Measurements from ENCODE around the gene GRM8. TPM values are rescaled to one million over a fixed set of nuclear protein-coding genes. Genes with fewer than 3 reads are reported as not detected.

The GRM8 gene
- total and polyA plus RNA-seq, 8 donors, result 0.11 to 1.2 (median 0.89) TPM

- whole genome bisulfite sequencing, 2 donors, result 50 to 61% methylated on average over 5 of the region's 5 CpGs
- FAIRE-seq (no peak), DNase-seq (no peak), ATAC-seq (peak in 2 of 4 donors; percentile 65 to 74)
- Histone ChIP-seq H3K4me3 (no peak overlapping the region), H3K36me3 (no peaks in the 10 kb centered on the region), H3K27ac (no peak overlapping the region), H3K9me3 (no peaks in the 10 kb centered on the region), H3K27me3 (no peaks in the 10 kb centered on the region), H3K4me1 (no peaks in the 10 kb centered on the region)
- intact Hi-C loops (cut with DNase I), result no loop called here
- TF ChIP-seq, protein P1, sequence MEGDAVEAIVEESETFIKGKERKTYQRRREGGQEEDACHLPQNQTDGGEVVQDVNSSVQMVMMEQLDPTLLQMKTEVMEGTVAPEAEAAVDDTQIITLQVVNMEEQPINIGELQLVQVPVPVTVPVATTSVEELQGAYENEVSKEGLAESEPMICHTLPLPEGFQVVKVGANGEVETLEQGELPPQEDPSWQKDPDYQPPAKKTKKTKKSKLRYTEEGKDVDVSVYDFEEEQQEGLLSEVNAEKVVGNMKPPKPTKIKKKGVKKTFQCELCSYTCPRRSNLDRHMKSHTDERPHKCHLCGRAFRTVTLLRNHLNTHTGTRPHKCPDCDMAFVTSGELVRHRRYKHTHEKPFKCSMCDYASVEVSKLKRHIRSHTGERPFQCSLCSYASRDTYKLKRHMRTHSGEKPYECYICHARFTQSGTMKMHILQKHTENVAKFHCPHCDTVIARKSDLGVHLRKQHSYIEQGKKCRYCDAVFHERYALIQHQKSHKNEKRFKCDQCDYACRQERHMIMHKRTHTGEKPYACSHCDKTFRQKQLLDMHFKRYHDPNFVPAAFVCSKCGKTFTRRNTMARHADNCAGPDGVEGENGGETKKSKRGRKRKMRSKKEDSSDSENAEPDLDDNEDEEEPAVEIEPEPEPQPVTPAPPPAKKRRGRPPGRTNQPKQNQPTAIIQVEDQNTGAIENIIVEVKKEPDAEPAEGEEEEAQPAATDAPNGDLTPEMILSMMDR (IDR thresholded peaks at IDR 0.05), result no peak
These were observed 551.7 kb downstream of the GRM8 start for GRCh38 chr7:126700807-126701604.

- H3K27ac ChIP-seq, result no peak overlapping the region
- no peak for FAIRE-seq
- TF ChIP-seq, protein P1 (IDR thresholded peaks at IDR 0.05), result no peak
These were observed 553.0 kb downstream of the GRM8 start for GRCh38 chr7:126699707-126700106.

GRCh38 chr7:126698909-126699308, 553.8 kb downstream of the GRM8 start:
- intact Hi-C loops (cut with DNase I), result no loop called here
- Histone ChIP-seq H3K4me3 (no peak overlapping the region), H3K4me1 (no peaks in the 10 kb centered on the region), H3K9me3 (no peaks in the 10 kb centered on the region), H3K27ac (no peak overlapping the region), H3K27me3 (no peaks in the 10 kb centered on the region), H3K36me3 (no peaks in the 10 kb centered on the region)
- 34 to 46% methylated on average over 2 of the region's 2 CpGs for WGBS, 2 donors
- TF ChIP-seq, protein P1 (IDR thresholded peaks at IDR 0.05), result no peak
- FAIRE-seq (no peak), ATAC-seq (no peak), DNase-seq (no peak)

More at GRCh38 chr7:126699707-126700106, 553.0 kb downstream of the GRM8 start:
- no peaks in the 10 kb centered on the region for H3K9me3 ChIP-seq
- no peak overlapping the region for H3K4me3 ChIP-seq
- H3K4me1 ChIP-seq, result no peaks in the 10 kb centered on the region
- ATAC-seq (no peak), DNase-seq (no peak)
- H3K27me3 ChIP-seq, result no peaks in the 10 kb centered on the region
- intact Hi-C loops (cut with DNase I), result no loop called here
- H3K36me3 ChIP-seq, result no peaks in the 10 kb centered on the region

GRCh38 chr7:126698446-126698845, 554.3 kb downstream of the GRM8 start:
- ATAC-seq (no peak), FAIRE-seq (no peak), DNase-seq (no peak)
- WGBS, 2 donors, result 65 to 71% methylated on average over 2 of the region's 2 CpGs
- H3K9me3 ChIP-seq, result no peaks in the 10 kb centered on the region
- TF ChIP-seq, protein P1 (IDR thresholded peaks at IDR 0.05), result no peak
- H3K4me1 ChIP-seq, result no peaks in the 10 kb centered on the region
- H3K27me3 ChIP-seq, result no peaks in the 10 kb centered on the region
- intact Hi-C loops (cut with DNase I), result no loop called here
- H3K36me3 ChIP-seq, result no peaks in the 10 kb centered on the region
- H3K27ac ChIP-seq, result no peak overlapping the region
- H3K4me3 ChIP-seq, result no peak overlapping the region
